Upper lobe of left lung (tissue), 4 donors: ENCODE measurements around the gene H6PD.

Experiments used
- CTCF ChIP-seq, 6 experiments: fragments of 450-650 bp in 4 of 6; fragments of 200-600 bp in 2 of 6; sonication (generic) in 2 of 6; IDR thresholded peaks; one replicate each; pipeline ENCODE4 v1.5.1; 2016 to 2019; ENCODE audit warnings: antibody characterized with exemption in 6 of 6
- EP300 ChIP-seq, 4 donors: sonication (generic); formaldehyde crosslinking; IDR thresholded peaks; one replicate each; pipeline ENCODE4 v1.5.1; 2017; ENCODE audit warnings: antibody characterized with exemption in 4 of 4, control low read depth in 2 of 4
- POLR2A ChIP-seq, 4 donors: fragments of 450-650 bp; IDR thresholded peaks; one replicate each; pipeline ENCODE4 v1.5.1; 2016 to 2017; ENCODE audit warnings: antibody characterized with exemption in 4 of 4, mild to moderate bottlenecking in 2 of 4

DNA sequence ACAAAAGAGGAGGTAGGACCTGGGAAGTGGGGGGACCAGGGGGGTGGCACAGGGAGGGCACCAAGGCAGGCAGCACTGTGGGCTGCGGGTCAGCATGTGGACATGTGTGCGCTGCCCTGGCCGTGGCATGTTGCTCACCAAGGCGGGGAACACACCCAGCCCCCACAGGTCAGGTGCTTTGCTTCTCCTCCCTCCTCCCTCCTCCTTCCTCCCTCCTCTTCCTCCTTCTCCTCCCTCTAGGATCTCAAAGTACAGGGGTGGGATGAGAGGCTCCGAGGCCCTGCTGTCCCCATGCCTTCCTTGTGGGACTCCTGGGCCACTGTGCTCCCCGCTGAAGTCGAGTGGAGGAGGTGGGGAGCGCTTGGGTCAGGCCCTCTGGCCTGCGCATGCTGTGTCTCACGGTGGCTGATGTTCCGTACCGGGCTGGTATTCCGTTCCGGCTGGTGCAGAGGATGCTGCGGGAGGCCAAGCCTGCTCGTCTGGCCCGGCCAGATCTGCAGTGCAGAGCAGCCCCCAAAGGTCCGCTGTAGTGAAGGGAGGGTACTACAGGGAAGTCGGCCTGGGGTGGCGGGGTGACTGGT lies 84.7 kb downstream of the H6PD start:
- TF ChIP-seq CTCF (IDR thresholded peaks at IDR 0.05), result no peak
- no peak for TF ChIP-seq EP300 (IDR thresholded peaks at IDR 0.05)
- TF ChIP-seq POLR2A (IDR thresholded peaks at IDR 0.05), result no peak
